GM12874 (cell line): ENCODE measurements around the gene CIROP.

Source experiments
- CTCF ChIP-seq: IDR thresholded peaks from 2 replicates; pipeline ENCODE4 v1.5.1; 2011; ENCODE audit warnings: low read depth, mild to moderate bottlenecking, control low read depth, low read length, moderate library complexity; ENCODE audit not compliant: insufficient read depth

CIROP gene

GRCh38 chr14:23109769-23110168 is 5.0 kb upstream of the CIROP start:
- no peak for TF ChIP-seq CTCF

GRCh38 chr14:23106747-23107045 is 1.9 kb upstream of the CIROP start:
- no peak for TF ChIP-seq CTCF

- TF ChIP-seq CTCF, result no peak
Measured at GRCh38 chr14:23105348-23105824, 597 bp upstream of the CIROP start.

- no peak for TF ChIP-seq CTCF
Measured at GRCh38 chr14:23104070-23104590, 659 bp downstream of the CIROP start.

- TF ChIP-seq CTCF, result no peak
Measured at GRCh38 chr14:23103581-23103980, 1.2 kb downstream of the CIROP start.

GRCh38 chr14:23102801-23103200 is 2.0 kb downstream of the CIROP start:
- TF ChIP-seq CTCF, result no peak

GRCh38 chr14:23101986-23102625 is 2.7 kb downstream of the CIROP start:
- no peak for TF ChIP-seq CTCF
